ENCODE measurements around the gene C16orf87.

The C16orf87 gene

GRCh38 chr16:46830902-46831647 lies at the start of gene C16orf87:
Gene C16orf87, minus strand, starts transcription at chr16:46831180. Its CDS starts 31 bp downstream, at chr16:46831149.
- in situ Hi-C loops (cut with HindIII; ENCODE audit: low sequenced_read_pairs): no loop called here

- in situ Hi-C loops (cut with HindIII; ENCODE audit: low sequenced_read_pairs): no loop called here
These were observed 44.3 kb upstream of the C16orf87 start for GRCh38 chr16:46875243-46875642.

- in situ Hi-C loops (cut with HindIII; ENCODE audit: low sequenced_read_pairs): no loop called here
These were observed 42.2 kb upstream of the C16orf87 start for GRCh38 chr16:46873201-46873600.

GRCh38 chr16:46871597-46871996 lies 40.6 kb upstream of the C16orf87 start:
- in situ Hi-C loops (cut with HindIII; ENCODE audit: low sequenced_read_pairs): no loop called here

- in situ Hi-C loops (cut with HindIII; ENCODE audit: low sequenced_read_pairs): loop anchor here (10.0 kb wide), 1 partner anchor 1306 kb away; no protein-coding TSS in a partner anchor
These were observed 37.9 kb upstream of the C16orf87 start for GRCh38 chr16:46868891-46869290.

GRCh38 chr16:46867486-46867885 lies 36.5 kb upstream of the C16orf87 start:
- in situ Hi-C loops (cut with HindIII; ENCODE audit: low sequenced_read_pairs): loop anchor here (10.0 kb wide), 1 partner anchor 1307 kb away; no protein-coding TSS in a partner anchor

GRCh38 chr16:46866286-46866685 lies 35.3 kb upstream of the C16orf87 start:
- in situ Hi-C loops (cut with HindIII; ENCODE audit: low sequenced_read_pairs): loop anchor here (10.0 kb wide), 1 partner anchor 1309 kb away; no protein-coding TSS in a partner anchor

GRCh38 chr16:46862555-46863447 lies 31.8 kb upstream of the C16orf87 start:
- in situ Hi-C loops (cut with HindIII; ENCODE audit: low sequenced_read_pairs): loop anchor here (10.0 kb wide), 1 partner anchor 1312 kb away; no protein-coding TSS in a partner anchor

- in situ Hi-C loops (cut with HindIII; ENCODE audit: low sequenced_read_pairs): loop anchor here (10.0 kb wide), 1 partner anchor 1315 kb away; no protein-coding TSS in a partner anchor
These were observed 28.8 kb upstream of the C16orf87 start for GRCh38 chr16:46859719-46860152.

GRCh38 chr16:46858151-46858550 lies 27.2 kb upstream of the C16orf87 start:
- in situ Hi-C loops (cut with HindIII; ENCODE audit: low sequenced_read_pairs): no loop called here

- in situ Hi-C loops (cut with HindIII; ENCODE audit: low sequenced_read_pairs): no loop called here
These were observed 26.5 kb upstream of the C16orf87 start for GRCh38 chr16:46857368-46857945.

GRCh38 chr16:46855389-46855788 lies 24.4 kb upstream of the C16orf87 start:
- in situ Hi-C loops (cut with HindIII; ENCODE audit: low sequenced_read_pairs): no loop called here

- in situ Hi-C loops (cut with HindIII; ENCODE audit: low sequenced_read_pairs): no loop called here
These were observed 23.9 kb upstream of the C16orf87 start for GRCh38 chr16:46854846-46855245.

- in situ Hi-C loops (cut with HindIII; ENCODE audit: low sequenced_read_pairs): no loop called here
These were observed 22.9 kb upstream of the C16orf87 start for GRCh38 chr16:46853713-46854443.

GRCh38 chr16:46852130-46852529 lies 21.1 kb upstream of the C16orf87 start:
- in situ Hi-C loops (cut with HindIII; ENCODE audit: low sequenced_read_pairs): no loop called here

- in situ Hi-C loops (cut with HindIII; ENCODE audit: low sequenced_read_pairs): no loop called here
These were observed 19.9 kb upstream of the C16orf87 start for GRCh38 chr16:46850619-46851555.

- in situ Hi-C loops (cut with HindIII; ENCODE audit: low sequenced_read_pairs): no loop called here
These were observed 18.1 kb upstream of the C16orf87 start for GRCh38 chr16:46848768-46849764.

GRCh38 chr16:46845952-46846351 lies 15.0 kb upstream of the C16orf87 start:
- in situ Hi-C loops (cut with HindIII; ENCODE audit: low sequenced_read_pairs): no loop called here

Measured in DLD1 (cell line).